HepG2 (cell line): ENCODE data around the gene GMPR. TPM values are rescaled to one million over a fixed set of nuclear protein-coding genes. Genes with fewer than 3 reads are reported as not detected.

Experiments used
- CBX1 ChIP-seq: IDR thresholded peaks from one replicate; pipeline ENCODE4 v1.6.1; 2016; ENCODE audit warnings: antibody characterized with exemption, low read depth
- CTCF ChIP-seq: sonication (generic); formaldehyde crosslinking; IDR thresholded peaks from 2 replicates; pipeline ENCODE4 v1.5.0; 2020; ENCODE audit warnings: mild to moderate bottlenecking, missing genetic modification reagents, moderate library complexity
- EP300 ChIP-seq, 3 experiments: sonication (generic) in 1 of 3; formaldehyde crosslinking in 1 of 3; IDR thresholded peaks; 2 replicates each; pipeline versions ENCODE4 v1.5.1 to v1.6.1; 2011 to 2020; ENCODE audit warnings: low read depth in 2 of 3, low read length in 2 of 3, borderline replicate concordance in 1 of 3, improper control_type of control experiment in 1 of 3, mild to moderate bottlenecking in 1 of 3, missing genetic modification reagents in 1 of 3, moderate library complexity in 1 of 3
- FOXO4 ChIP-seq: sonication (generic); formaldehyde crosslinking; conservative IDR thresholded peaks from 2 replicates; pipeline ENCODE4 v1.8.1; 2023; ENCODE audit warnings: missing genetic modification reagents
- GATA4 ChIP-seq: sonication (generic); IDR thresholded peaks from 2 replicates; pipeline ENCODE4 v1.6.1; 2016; ENCODE audit warnings: antibody characterized with exemption, low read depth, borderline replicate concordance
- LRRFIP1 ChIP-seq: sonication (generic); formaldehyde crosslinking; conservative IDR thresholded peaks from 2 replicates; pipeline ENCODE4 v1.4.0; 2020; ENCODE audit warnings: missing genetic modification reagents
- RXRB ChIP-seq: IDR thresholded peaks from 2 replicates; pipeline ENCODE4 v1.6.1; 2016; ENCODE audit warnings: borderline replicate concordance, missing genetic modification reagents, missing compliant biosample characterization
- XRCC5 ChIP-seq: fragments of 200-400 bp; formaldehyde crosslinking; optimal IDR thresholded peaks from 2 replicates; pipeline ENCODE3; 2017; ENCODE audit warnings: mild to moderate bottlenecking, low read length
- ZBTB44 ChIP-seq: sonication (generic); formaldehyde crosslinking; IDR thresholded peaks from 2 replicates; pipeline ENCODE4 v1.4.0; 2020; ENCODE audit warnings: missing genetic modification reagents
- ZNF234 ChIP-seq: sonication (generic); formaldehyde crosslinking; conservative IDR thresholded peaks from 2 replicates; pipeline ENCODE4 v1.5.1; 2020; ENCODE audit warnings: mild to moderate bottlenecking, missing genetic modification reagents
- ZNF318 ChIP-seq: sonication (generic); formaldehyde crosslinking; IDR thresholded peaks from 2 replicates; pipeline ENCODE4 v1.4.0; 2020; ENCODE audit warnings: mild to moderate bottlenecking, missing genetic modification reagents
- ZNF414 ChIP-seq: sonication (generic); formaldehyde crosslinking; IDR thresholded peaks from 2 replicates; pipeline ENCODE4 v1.5.0; 2020; ENCODE audit warnings: missing genetic modification reagents
- polyA plus RNA-seq, 8 experiments: library from polyadenylated mRNA; depleted of rRNA in 3 of 8; stranded (reverse) in 7 of 8; unstranded in 1 of 8; fragments of >200 nt; fragmentation: Illumina TruSeq in 4 of 8; extraction: Trizol in 4 of 8; gene quantifications; 2 replicates each; pipeline versions ENCODE4 v1.2.1 to v1.2.3, GENCODE V29; 2011 to 2016; ENCODE audit warnings: low read depth in 4 of 8, missing spikeins in 1 of 8, mixed read lengths in 1 of 8; ENCODE audit not compliant: insufficient read depth in 1 of 8
- total RNA-seq, 5 experiments: library from RNA; depleted of rRNA; stranded (reverse); fragments of >200 nt; fragmentation: Illumina TruSeq; extraction: Trizol; gene quantifications; 2 replicates each; pipeline ENCODE4 v1.2.3, GENCODE V29; 2016; ENCODE audit warnings: low read depth in 1 of 5

The GMPR gene
- total and polyA plus RNA-seq, 2 of the 13 experiments (the other 11 are each of a cell fraction or from before 2014, with no cell fraction given), result not detected

- TF ChIP-seq CTCF (CRISPR knock-in tag) (no peak), ZBTB44 (CRISPR knock-in tag) (no peak), GATA4 (no peak), XRCC5 (no peak), EP300 (IDR thresholded peaks at IDR 0.05; ENCODE audit: low read depth in 2 of 2, low read length in 2 of 2) (peak in 1 of 2 experiments; percentile 5; a peak in 1 of 4 replicates), EP300 (CRISPR knock-in tag; IDR thresholded peaks at IDR 0.05; ENCODE audit: borderline replicate concordance) (no peak), ZNF318 (no peak), CBX1 (no peak), ZNF414 (no peak), ZNF234 (CRISPR knock-in tag) (no peak), RXRB (no peak), FOXO4 (CRISPR knock-in tag) (no peak), LRRFIP1 (CRISPR knock-in tag) (no peak)
These were observed 85.8 kb downstream of the GMPR start (continued) for GRCh38 chr6:16324184-16324583.
